ENCODE data around the gene BCORL1.

Gene BCORL1, protein sequence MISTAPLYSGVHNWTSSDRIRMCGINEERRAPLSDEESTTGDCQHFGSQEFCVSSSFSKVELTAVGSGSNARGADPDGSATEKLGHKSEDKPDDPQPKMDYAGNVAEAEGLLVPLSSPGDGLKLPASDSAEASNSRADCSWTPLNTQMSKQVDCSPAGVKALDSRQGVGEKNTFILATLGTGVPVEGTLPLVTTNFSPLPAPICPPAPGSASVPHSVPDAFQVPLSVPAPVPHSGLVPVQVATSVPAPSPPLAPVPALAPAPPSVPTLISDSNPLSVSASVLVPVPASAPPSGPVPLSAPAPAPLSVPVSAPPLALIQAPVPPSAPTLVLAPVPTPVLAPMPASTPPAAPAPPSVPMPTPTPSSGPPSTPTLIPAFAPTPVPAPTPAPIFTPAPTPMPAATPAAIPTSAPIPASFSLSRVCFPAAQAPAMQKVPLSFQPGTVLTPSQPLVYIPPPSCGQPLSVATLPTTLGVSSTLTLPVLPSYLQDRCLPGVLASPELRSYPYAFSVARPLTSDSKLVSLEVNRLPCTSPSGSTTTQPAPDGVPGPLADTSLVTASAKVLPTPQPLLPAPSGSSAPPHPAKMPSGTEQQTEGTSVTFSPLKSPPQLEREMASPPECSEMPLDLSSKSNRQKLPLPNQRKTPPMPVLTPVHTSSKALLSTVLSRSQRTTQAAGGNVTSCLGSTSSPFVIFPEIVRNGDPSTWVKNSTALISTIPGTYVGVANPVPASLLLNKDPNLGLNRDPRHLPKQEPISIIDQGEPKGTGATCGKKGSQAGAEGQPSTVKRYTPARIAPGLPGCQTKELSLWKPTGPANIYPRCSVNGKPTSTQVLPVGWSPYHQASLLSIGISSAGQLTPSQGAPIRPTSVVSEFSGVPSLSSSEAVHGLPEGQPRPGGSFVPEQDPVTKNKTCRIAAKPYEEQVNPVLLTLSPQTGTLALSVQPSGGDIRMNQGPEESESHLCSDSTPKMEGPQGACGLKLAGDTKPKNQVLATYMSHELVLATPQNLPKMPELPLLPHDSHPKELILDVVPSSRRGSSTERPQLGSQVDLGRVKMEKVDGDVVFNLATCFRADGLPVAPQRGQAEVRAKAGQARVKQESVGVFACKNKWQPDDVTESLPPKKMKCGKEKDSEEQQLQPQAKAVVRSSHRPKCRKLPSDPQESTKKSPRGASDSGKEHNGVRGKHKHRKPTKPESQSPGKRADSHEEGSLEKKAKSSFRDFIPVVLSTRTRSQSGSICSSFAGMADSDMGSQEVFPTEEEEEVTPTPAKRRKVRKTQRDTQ (N-terminal part only)

GRCh38 chrX:129982300-129983251, at the start of gene BCORL1:
Gene BCORL1, plus strand, starts transcription at chrX:129982635. Its CDS starts 22,597 bp downstream, at chrX:130005232.
- DNase-seq (ENCODE audit: low read depth in 2 of 2) = peak; percentile 74 to 85

- no peak for DNase-seq (ENCODE audit: low read depth in 2 of 2)
Measured at GRCh38 chrX:129932821-129933321, 49.6 kb upstream of the BCORL1 start.

DNA sequence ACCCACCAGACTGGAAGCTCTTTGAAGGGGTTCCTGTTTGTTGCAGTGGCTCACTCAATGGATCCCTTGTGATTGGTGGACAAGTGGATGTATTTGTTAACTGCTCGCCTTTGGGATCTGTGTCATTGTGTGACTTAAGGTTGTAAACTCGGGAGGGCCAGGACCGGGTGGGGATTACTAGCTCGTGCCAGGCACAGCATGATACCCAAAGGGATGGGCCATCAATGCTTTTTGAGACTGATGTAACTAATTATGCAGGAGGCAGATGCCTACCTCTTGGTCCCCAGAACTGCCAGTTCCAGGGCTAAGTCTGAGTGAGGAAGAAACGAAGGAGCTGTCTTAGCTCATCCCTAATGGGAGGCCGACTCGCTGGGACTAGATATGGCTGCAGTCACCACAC, 48.7 kb upstream of the BCORL1 start:
- DNase-seq (ENCODE audit: low read depth in 2 of 2) = no peak

DNA sequence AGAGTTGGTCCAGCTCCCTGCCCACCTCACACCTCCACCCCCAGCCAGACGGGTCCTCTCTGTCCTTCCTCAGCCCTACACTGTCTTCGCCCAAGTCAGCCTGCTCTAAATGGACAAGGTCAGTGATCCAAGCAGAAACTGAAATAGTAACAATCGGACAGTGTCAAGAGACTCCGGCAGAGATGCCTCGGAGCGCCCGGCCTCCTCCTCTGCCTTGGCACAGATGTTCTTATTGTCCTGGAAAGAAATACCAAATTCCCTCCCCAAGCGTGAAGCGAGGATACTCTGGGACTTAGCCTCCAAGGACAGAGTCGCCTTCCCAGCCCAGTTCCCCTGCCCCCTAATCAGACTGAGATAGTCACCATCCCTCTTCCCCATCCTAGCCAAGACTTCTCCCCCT, 48.0 kb upstream of the BCORL1 start:
- no peak for DNase-seq (ENCODE audit: low read depth in 2 of 2)

DNA sequence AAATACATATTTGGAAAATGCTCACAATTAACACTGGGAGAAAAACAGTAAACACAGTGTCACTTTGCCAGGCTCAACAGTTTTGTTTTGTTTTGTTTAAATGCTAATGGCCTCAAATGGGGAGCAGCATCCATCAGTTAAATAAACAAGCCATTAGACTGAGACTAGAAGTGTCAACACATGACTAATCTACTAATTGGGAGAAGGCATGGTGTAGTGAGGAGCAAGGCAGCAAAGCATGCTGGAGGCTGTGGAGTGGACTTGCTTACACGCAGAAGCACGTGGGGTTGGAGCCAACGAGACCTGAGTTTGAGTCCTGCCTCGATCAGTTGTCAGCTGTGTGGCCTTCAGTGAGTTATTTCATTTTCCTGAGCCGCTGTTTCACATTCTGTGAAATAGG, 47.5 kb upstream of the BCORL1 start:
- DNase-seq (ENCODE audit: low read depth in 2 of 2) = no peak

DNA sequence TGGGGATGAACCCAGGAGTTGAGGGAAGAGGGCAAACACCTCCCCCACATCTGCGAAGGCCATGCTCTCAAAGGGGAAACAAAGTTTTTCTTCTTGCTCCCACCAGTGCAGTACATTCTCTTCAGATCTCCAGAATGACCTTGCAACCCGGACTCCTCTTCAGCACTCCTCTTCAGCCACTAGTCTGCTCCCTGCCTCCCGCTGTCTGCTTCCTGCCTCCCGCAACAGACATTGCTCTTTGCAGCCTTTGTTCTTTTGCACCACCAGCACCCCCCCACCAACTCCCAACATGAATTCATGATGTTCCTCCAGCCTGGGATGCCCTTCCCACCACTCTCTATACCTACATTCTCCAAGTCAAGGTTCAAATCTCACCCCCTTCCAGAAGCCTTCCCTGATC, 44.4 kb upstream of the BCORL1 start:
- DNase-seq (ENCODE audit: low read depth in 2 of 2) = no peak

DNA sequence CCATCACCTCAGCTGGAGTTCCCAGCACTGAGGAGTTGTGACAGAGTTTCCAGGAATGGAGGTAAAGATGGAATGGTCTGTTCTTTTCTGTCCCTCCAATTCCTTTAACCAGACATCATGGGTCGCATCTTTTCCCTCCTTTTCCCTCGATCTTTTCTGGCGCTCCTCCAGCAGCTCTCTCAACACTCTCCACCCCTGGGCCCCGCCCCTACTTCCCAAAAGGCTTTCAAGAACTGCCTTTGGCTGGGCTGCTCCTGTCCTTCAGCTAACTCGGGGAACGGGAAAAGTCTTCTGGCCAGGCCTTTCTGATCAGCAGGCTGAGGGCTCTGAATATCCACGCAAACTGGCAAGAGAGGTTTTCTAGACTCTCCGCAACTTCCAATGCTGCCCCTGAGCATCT, 42.4 kb upstream of the BCORL1 start:
- no peak for DNase-seq (ENCODE audit: low read depth in 2 of 2)

DNA sequence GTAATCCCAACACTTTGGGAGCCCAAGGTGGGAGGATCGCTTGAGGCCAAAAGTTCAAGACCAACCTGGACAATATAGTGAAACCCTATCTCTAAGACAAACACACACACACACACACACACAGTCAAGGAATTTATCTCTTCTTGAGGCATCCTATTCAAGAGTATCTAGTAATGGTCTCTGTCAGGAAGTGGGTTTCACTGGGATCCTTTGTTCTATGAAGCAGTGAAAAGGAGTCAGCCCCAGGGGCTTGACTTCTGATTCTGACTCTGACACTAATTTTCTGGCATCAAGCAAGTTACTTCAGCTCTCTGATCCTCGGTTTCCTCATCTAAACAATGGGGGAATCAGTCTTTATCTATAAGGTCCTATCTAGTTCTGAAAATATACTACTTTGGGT, 41.7 kb upstream of the BCORL1 start:
- DNase-seq (ENCODE audit: low read depth in 2 of 2) = no peak

- no peak for DNase-seq (ENCODE audit: low read depth in 2 of 2)
Measured at GRCh38 chrX:129945131-129945530, 37.3 kb upstream of the BCORL1 start.

GRCh38 chrX:129953334-129953648, 29.1 kb upstream of the BCORL1 start:
- DNase-seq (ENCODE audit: low read depth in 2 of 2) = no peak

DNA sequence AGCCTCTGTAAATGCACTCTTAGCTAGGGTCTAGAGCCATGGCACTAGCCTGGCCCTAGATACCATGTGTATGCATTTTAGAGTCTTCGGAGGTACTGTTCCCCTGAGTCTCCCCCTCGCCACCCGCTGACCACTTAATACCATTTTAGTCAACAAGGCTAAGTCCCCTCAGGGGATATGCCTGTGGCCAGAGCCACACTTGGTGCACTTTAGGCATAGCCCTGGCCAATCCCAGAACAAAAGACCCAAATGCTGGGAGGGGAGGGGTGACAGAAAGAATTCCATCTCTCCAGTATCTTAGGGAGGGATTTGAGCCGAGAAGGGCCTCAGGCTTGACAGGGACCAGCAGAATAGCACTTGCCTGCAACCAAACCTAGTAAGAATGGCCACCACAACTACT, 28.6 kb upstream of the BCORL1 start:
- no peak for DNase-seq (ENCODE audit: low read depth in 2 of 2)

DNA sequence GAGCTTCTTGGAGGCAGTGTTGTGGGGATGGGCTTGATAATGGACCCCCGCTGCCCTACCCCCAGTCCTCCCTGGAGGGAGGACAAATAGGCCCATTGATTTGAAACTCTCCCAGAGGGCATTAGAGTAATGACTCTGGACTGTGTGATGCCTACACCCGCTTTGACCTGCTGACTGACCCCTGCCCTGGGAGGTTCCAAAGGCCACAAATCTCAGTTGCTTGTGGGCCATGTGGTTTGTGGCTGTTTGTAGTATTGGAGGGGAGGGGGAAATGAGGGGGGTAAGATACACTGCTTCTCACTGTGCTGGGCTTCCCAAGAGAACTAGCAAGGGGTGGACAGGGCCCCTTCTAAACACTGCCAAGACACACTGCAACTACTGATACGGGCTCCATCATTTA, 27.6 kb upstream of the BCORL1 start:
- no peak for DNase-seq (ENCODE audit: low read depth in 2 of 2)

- DNase-seq (ENCODE audit: low read depth in 2 of 2) = no peak
Measured at GRCh38 chrX:129955682-129956081, 26.8 kb upstream of the BCORL1 start.

GRCh38 chrX:129956145-129956544, 26.3 kb upstream of the BCORL1 start:
- DNase-seq (ENCODE audit: low read depth in 2 of 2) = no peak

DNA sequence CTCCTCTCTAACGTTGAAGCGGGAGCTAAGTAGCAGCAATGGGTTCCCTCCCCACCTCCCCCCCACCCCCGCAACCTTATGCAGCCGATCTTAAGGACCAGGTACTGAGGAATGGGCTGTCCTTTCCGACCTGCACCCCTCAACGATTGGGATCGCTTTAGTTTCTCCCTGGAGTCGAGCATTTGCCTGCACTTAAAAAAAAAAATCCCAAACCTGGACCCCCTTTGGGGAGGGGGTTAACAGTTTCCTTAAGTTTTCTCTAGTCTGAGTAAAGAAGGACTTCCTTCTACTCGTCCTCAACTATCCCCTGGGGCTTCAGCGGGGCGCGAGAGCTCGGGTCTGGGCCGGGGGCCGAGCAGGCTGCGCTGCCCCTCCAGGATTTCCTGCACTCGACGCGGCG, 25.7 kb upstream of the BCORL1 start:
- no peak for DNase-seq (ENCODE audit: low read depth in 2 of 2)

DNA sequence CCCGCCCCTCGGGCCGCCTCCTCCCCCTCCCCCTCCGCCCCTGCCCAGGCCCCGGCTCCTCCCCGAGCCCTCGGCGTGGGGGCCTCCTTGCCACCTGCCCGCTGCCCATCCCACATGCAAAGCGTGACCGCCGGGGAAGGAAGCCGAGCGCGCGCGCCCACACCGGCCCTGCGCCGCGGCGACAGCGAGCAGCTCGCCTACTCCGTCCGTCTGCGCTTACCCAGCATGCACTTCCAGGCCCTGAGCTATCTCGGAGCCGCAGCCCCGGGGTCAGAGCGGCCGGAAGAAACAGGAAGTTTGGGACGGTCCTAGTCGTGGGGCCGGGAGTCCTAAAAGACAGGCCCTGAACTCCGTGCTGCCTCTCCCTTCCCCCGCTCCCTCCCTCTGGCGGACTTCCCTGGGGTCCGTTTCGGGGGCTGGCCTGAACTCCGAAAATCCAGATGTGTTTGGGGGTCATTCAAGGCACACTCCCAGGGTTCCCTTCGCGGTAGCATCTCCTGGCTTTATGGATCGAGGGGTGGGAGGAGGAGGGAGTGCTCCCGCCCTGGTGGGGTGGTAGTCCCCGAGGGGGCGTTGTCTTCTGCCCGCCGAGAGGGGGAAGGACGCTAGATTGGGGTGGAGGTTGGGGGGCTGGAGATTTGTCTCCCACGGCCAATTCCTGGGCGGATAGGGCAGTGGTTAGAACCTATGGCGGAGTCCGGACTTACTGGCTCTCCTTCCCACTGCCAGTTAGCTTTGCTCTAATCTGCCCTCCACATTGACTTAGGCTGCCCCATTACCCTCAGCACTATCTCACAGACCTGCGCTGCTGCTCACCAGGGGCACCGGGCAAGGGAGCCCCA, 25.0 kb upstream of the BCORL1 start:
- DNase-seq (ENCODE audit: low read depth in 2 of 2) = no peak

GRCh38 chrX:129958083-129958465, 24.4 kb upstream of the BCORL1 start:
- DNase-seq (ENCODE audit: low read depth in 2 of 2) = no peak

DNA sequence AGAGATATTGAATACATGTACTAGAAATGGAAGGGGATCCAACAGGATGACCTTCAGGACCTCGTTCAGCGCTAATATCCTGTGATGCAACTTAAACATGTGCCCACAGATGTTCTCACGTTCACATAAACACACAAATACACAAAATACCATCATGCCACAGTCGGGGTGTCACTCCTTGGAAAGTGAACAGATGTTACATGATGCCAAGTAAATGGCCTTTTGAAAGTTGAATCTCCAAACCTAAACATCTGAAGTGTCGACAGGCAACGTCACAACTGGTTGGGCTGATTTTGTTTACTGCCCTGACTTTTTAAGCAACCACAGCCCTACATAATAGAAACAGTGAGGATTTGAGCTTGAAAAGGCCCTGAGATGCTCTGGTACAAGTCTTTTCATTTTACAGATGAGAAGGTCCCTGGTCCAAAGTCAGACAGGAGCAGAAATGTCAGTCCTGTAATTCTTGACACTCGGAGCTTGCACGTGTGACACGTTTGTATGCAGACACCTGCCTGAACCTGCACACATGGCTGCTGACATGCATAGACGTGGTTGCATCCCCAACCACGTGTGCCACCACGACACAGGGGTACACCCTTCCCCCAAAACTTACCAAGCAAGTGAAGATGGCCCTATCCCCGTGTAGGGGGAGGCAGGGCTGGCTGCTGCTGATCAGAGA, 23.5 kb upstream of the BCORL1 start:
- no peak for DNase-seq (ENCODE audit: low read depth in 2 of 2)

DNA sequence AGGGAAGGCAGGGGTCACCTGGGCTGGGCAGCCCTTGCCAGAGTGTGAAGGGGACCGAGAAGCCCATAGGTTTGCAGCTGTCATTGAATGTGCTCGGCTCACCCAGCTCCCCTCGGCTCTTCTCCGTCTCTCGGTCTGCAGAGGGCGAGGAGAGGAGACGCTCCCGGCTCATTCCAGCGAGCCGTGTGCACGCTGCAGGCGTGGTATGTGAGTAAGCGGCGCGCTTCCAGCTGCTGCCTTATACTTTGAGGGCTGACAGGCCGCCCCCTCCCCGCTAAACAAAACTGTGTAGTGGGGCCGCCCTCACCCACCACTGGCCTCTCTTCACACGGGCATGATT, 23.0 kb upstream of the BCORL1 start:
- no peak for DNase-seq (ENCODE audit: low read depth in 2 of 2)

All from fibroblast of skin of left biceps (primary cell).